Neural progenitor cell (in vitro differentiated cells): ENCODE data around the gene CETN1. TPM values are rescaled to one million over a fixed set of nuclear protein-coding genes. Genes with fewer than 3 reads are reported as not detected.

ENCODE experiments used
- DNase-seq: peaks from one replicate; pipeline ENCODE4 v3.0.0-alpha.2; 2016; ENCODE audit warnings: low spot score
- H2AFZ ChIP-seq: fragments of 200-600 bp; sonication (generic); replicated peaks from 2 replicates; pipeline ENCODE4 v1.6.1; 2016; ENCODE audit warnings: antibody characterized with exemption
- H3F3A ChIP-seq: fragments of 200-600 bp; sonication (generic); 2 replicates; pipeline ENCODE4 v1.6.1; 2016; ENCODE audit warnings: antibody characterized with exemption, low read depth
- H3K27ac ChIP-seq: fragments of 200-600 bp; sonication (generic); 2 replicates; pipeline ENCODE4 v1.5.1; 2016; ENCODE audit warnings: mild to moderate bottlenecking
- H3K27me3 ChIP-seq: fragments of 200-600 bp; sonication (generic); 2 replicates; pipeline ENCODE4 v1.6.1; 2016; ENCODE audit warnings: mild to moderate bottlenecking, moderate library complexity
- H3K36me3 ChIP-seq: fragments of 200-600 bp; sonication (generic); 2 replicates; pipeline ENCODE4 v1.5.1; 2016
- H3K4me1 ChIP-seq: fragments of 200-600 bp; sonication (generic); 2 replicates; pipeline ENCODE4 v1.6.1; 2016; ENCODE audit warnings: mixed run types
- H3K4me2 ChIP-seq: fragments of 200-600 bp; sonication (generic); 2 replicates; pipeline ENCODE4 v1.6.1; 2016
- H3K4me3 ChIP-seq: fragments of 200-600 bp; sonication (generic); 2 replicates; pipeline ENCODE4 v1.5.1; 2016
- H3K79me2 ChIP-seq: fragments of 200-600 bp; sonication (generic); 2 replicates; pipeline ENCODE4 v1.6.1; 2016; ENCODE audit warnings: low read depth
- H3K9ac ChIP-seq: fragments of 200-600 bp; sonication (generic); 2 replicates; pipeline ENCODE4 v1.6.1; 2016
- H3K9me3 ChIP-seq: fragments of 200-600 bp; sonication (generic); 2 replicates; pipeline ENCODE4 v1.5.1; 2016; ENCODE audit warnings: low read depth
- H4K20me1 ChIP-seq: fragments of 200-600 bp; sonication (generic); 2 replicates; pipeline ENCODE4 v1.6.1; 2016; ENCODE audit warnings: low read depth
- H3K27ac Mint-ChIP-seq: 3 replicates; pipeline ENCODE4 v1.8.0; 2021; ENCODE audit warnings: mixed read lengths
- H3K27me3 Mint-ChIP-seq: 2 replicates; pipeline ENCODE4 v1.8.0; 2022; ENCODE audit warnings: low read depth, mild to moderate bottlenecking, inconsistent platforms, moderate library complexity, mixed read lengths; ENCODE audit not compliant: insufficient read depth
- H3K36me3 Mint-ChIP-seq: 3 replicates; pipeline ENCODE4 v1.8.0; 2021; ENCODE audit warnings: mixed read lengths
- H3K4me1 Mint-ChIP-seq: 3 replicates; pipeline ENCODE4 v1.8.0; 2021; ENCODE audit warnings: mixed read lengths
- H3K4me3 Mint-ChIP-seq: 3 replicates; pipeline ENCODE4 v1.8.0; 2021; ENCODE audit warnings: mild to moderate bottlenecking, moderate library complexity, mixed read lengths
- H3K9me3 Mint-ChIP-seq: 3 replicates; pipeline ENCODE4 v1.8.0; 2020; ENCODE audit warnings: mixed read lengths
- EZH2 ChIP-seq: fragments of 200-600 bp; sonication (generic); IDR thresholded peaks from 2 replicates; pipeline ENCODE4 v1.6.1; 2017; ENCODE audit warnings: antibody characterized with exemption, mild to moderate bottlenecking, moderate library complexity
- EZH2phosphoT487 ChIP-seq: fragments of 200-600 bp; sonication (generic); IDR thresholded peaks from 2 replicates; pipeline ENCODE4 v1.6.1; 2017; ENCODE audit warnings: antibody characterized with exemption
- total RNA-seq: library from RNA; depleted of rRNA; stranded (reverse); fragments of >200 nt; gene quantifications from 2 replicates; pipeline ENCODE4 v1.2.3, GENCODE V29; 2015; ENCODE audit warnings: low replicate concordance
- TF ChIP-seq, protein P1 (sequence below): fragments of 200-600 bp; sonication (generic); IDR thresholded peaks from 2 replicates; pipeline ENCODE4 v1.5.1; 2017; ENCODE audit warnings: antibody characterized with exemption, mild to moderate bottlenecking

Gene CETN1
- total RNA-seq, 1 donor from 2014 or later: not detected

DNA sequence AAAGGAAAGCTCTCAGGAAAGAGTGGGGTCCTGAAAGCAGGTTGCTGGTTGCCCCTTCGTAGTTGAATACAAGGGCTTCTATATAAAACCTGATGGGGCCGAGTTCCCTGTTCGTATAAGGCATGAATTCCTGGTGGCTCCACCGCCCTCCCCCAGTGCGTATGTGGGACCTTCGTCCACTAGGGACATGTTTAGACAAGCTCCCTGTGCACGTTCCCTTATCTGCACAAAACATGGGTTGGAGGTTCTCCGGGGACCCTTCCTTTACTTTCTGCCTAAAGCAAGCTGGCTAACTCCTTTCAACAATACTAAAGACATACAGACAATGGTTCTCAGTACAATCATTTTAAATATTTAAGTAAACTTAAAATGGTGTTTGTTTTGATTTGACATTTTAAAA, 24.6 kb downstream of the CETN1 start:
- Mint-ChIP-seq H3K4me1 (no peaks in the 10 kb centered on the region), H3K36me3 (no peaks in the 10 kb centered on the region), H3K4me3 (no peak overlapping the region), H3K27ac (no peak overlapping the region), H3K9me3 (no peaks in the 10 kb centered on the region), H3K27me3 (peaks cover 4% of the 10 kb centered on the region)
- no peak overlapping the region for H3K27ac ChIP-seq
- H3K4me2 ChIP-seq: no peak overlapping the region
- no peak overlapping the region for H2AFZ ChIP-seq
- no peaks in the 10 kb centered on the region for H3F3A ChIP-seq
- TF ChIP-seq EZH2phosphoT487: no peak
- TF ChIP-seq, protein P1, sequence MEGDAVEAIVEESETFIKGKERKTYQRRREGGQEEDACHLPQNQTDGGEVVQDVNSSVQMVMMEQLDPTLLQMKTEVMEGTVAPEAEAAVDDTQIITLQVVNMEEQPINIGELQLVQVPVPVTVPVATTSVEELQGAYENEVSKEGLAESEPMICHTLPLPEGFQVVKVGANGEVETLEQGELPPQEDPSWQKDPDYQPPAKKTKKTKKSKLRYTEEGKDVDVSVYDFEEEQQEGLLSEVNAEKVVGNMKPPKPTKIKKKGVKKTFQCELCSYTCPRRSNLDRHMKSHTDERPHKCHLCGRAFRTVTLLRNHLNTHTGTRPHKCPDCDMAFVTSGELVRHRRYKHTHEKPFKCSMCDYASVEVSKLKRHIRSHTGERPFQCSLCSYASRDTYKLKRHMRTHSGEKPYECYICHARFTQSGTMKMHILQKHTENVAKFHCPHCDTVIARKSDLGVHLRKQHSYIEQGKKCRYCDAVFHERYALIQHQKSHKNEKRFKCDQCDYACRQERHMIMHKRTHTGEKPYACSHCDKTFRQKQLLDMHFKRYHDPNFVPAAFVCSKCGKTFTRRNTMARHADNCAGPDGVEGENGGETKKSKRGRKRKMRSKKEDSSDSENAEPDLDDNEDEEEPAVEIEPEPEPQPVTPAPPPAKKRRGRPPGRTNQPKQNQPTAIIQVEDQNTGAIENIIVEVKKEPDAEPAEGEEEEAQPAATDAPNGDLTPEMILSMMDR: no peak
- TF ChIP-seq EZH2: no peak
- H3K9me3 ChIP-seq: no peaks in the 10 kb centered on the region
- H3K9ac ChIP-seq: no peak overlapping the region
- H3K4me3 ChIP-seq: no peak overlapping the region
- H4K20me1 ChIP-seq: no peaks in the 10 kb centered on the region
- no peaks in the 10 kb centered on the region for H3K27me3 ChIP-seq
- no peaks in the 10 kb centered on the region for H3K79me2 ChIP-seq
- no peaks in the 10 kb centered on the region for H3K4me1 ChIP-seq
- no peak for DNase-seq
- H3K36me3 ChIP-seq: no peaks in the 10 kb centered on the region

DNA sequence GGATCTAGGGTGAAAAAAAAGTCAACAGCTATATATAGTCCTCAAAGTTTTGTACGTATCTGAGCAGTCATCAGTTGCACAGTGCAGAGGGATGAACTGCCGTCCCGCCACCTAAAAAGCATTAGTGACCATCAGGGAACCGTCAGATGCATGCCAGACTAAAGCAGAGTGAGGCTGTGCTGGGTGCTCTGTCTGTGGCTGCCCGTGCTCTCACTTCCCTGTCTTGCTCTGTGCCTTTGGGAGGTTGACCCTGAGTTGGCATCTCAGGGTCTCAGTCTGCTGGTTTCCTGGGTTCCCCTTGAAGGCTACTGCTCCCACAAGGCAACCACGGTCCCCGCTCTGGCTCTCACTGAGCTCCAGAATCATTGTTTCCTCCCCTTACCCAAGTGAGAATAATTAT, 27.8 kb downstream of the CETN1 start:
- DNase-seq: no peak
- no peak overlapping the region for H3K4me3 Mint-ChIP-seq
- Histone ChIP-seq H3K4me2 (no peak overlapping the region), H3K9ac (no peak overlapping the region), H2AFZ (no peak overlapping the region), H4K20me1 (no peaks in the 10 kb centered on the region), H3K9me3 (no peaks in the 10 kb centered on the region), H3K4me3 (no peak overlapping the region), H3K27me3 (no peaks in the 10 kb centered on the region), H3K27ac (no peak overlapping the region), H3K4me1 (no peaks in the 10 kb centered on the region), H3K79me2 (no peaks in the 10 kb centered on the region), H3F3A (no peaks in the 10 kb centered on the region), H3K36me3 (no peaks in the 10 kb centered on the region)
- no peaks in the 10 kb centered on the region for H3K4me1 Mint-ChIP-seq
- H3K27ac Mint-ChIP-seq: no peak overlapping the region
- no peaks in the 10 kb centered on the region for H3K36me3 Mint-ChIP-seq
- TF ChIP-seq, protein P1: no peak
- TF ChIP-seq EZH2 (no peak), EZH2phosphoT487 (no peak)
- no peaks in the 10 kb centered on the region for H3K9me3 Mint-ChIP-seq
- H3K27me3 Mint-ChIP-seq: peaks cover 4% of the 10 kb centered on the region

DNA sequence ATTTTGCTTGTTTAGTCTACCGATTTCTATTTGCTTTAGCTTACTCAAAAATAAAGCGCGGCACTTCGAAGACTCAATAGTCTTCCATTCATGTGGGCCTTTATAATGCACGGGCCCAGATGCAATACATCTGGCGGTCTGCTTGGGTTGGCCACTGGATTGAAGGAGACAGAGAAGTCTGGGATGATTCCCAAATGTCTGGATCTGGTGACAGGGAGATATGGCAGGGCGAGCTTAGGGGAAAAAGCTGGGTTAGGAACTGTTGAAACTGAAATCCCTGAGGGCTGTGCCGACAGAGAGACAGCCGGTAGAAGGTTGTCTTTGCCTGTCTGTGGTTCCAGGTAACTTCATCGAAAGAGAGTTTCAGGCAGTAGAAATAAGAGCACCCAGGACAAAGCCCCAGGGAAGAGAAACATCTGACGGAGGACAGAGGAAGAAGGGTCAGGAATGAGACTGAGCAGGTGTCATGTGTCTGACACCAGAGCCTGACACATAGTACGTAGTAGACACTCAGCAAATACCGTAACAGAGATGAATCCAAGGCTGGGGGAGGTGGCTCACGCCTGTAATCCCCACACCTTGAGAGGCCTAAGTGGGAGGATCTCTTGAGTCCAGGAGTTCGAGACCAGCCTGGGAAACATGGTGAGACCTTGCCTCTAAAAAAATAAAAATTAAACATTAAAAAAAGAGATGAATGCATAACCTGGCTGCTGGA, 30.2 kb downstream of the CETN1 start:
- TF ChIP-seq, protein P1: no peak
- TF ChIP-seq EZH2 (no peak), EZH2phosphoT487 (no peak)
- peaks cover 4% of the 10 kb centered on the region for H3K27me3 Mint-ChIP-seq
- no peak overlapping the region for H3K27ac ChIP-seq
- no peaks in the 10 kb centered on the region for H3K27me3 ChIP-seq
- no peak overlapping the region for H2AFZ ChIP-seq
- no peak for DNase-seq
- no peaks in the 10 kb centered on the region for H3K9me3 ChIP-seq
- H3K4me2 ChIP-seq: no peak overlapping the region
- no peaks in the 10 kb centered on the region for H3K4me1 Mint-ChIP-seq
- H3K36me3 Mint-ChIP-seq: no peaks in the 10 kb centered on the region
- no peaks in the 10 kb centered on the region for H3K9me3 Mint-ChIP-seq
- H4K20me1 ChIP-seq: no peaks in the 10 kb centered on the region
- H3K79me2 ChIP-seq: no peaks in the 10 kb centered on the region
- H3F3A ChIP-seq: no peaks in the 10 kb centered on the region
- H3K4me3 ChIP-seq: no peak overlapping the region
- no peaks in the 10 kb centered on the region for H3K4me1 ChIP-seq
- H3K4me3 Mint-ChIP-seq: no peak overlapping the region
- no peak overlapping the region for H3K9ac ChIP-seq
- H3K27ac Mint-ChIP-seq: no peak overlapping the region
- H3K36me3 ChIP-seq: no peaks in the 10 kb centered on the region
